HT1080 (cell line): ENCODE results near the gene B3GAT3. TPM values are rescaled to one million over a fixed set of nuclear protein-coding genes. Genes with fewer than 3 reads are reported as not detected.
"Not testable (repeated sequence)": the region's sequence is repeated elsewhere in the genome, so short reads cannot be mapped to it uniquely, and the experiment has no call there.

Experiments
- DNase-seq: peaks from one replicate; pipeline ENCODE4 v3.0.0-alpha.2; 2015; ENCODE audit warnings: low read depth
- polyA plus RNA-seq, 2 experiments: library from polyadenylated mRNA; depleted of rRNA; stranded (reverse); fragments of >200 nt; gene quantifications; 2 replicates each; pipeline ENCODE4 v1.2.3, GENCODE V29; 2015
- total RNA-seq: library from RNA; depleted of rRNA; stranded (reverse); fragments of >200 nt; shearing (Covaris generic); gene quantifications from 2 replicates; pipeline ENCODE4 v1.2.3, GENCODE V29; 2014; rRNA removed

Gene B3GAT3
- total RNA-seq, result 63.8 and 67.2 TPM in 2 replicates
- polyA plus RNA-seq (2015; cell fraction: cytosol; rRNA removed), result 74.7 and 86.0 TPM in 2 replicates
- 82.0 and 83.7 TPM in 2 replicates for polyA plus RNA-seq (2015; cell fraction: nucleus; rRNA removed)

DNA sequence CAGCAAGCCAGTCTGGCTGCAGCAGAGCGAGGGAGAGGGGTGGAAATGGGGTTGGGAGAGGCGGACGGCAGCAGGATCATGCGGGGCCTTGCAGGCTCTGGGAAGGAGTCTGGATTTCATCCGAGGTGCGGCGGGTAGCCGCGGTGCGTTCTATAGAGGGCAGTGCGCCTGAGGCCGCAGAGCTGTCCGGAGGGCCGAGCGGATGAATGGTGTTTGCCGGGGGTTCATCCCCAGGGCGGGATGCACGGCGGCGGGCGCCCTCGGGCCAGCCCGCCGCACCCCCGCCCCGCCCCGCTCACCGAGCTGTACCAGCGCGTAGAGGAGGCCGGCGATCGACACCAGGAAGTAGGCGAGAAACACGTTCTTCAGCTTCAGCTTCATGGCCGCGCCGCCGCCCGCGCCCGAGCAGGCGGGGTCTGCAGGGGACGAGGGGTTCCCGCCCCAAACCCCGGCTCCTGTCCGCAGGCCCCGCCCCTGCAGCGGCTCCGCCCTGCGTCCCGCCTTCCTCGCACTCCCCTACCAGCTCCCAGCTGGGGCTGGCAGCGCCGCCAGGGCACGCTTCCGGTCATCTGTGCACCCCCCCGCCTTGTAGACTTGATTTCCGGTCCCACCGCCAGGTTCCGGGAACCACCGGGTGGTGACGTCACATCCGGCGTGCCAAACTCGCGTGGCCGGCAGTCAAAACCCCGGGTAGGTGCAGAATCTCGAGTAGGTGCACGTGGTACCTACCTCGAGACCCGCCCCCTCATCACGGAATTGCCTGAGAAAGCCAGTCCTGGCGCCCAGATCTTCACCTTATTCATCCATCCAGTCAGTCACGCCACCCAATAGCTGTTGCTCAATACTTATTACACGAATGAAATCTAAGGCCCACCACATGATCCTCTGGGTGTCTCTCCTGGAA, at the start of gene B3GAT3:
B3GAT3 (minus strand) TSS at position 420 of the 904 bp plus-strand sequence; CDS start at position 381, 39 bp downstream.
- DNase-seq, result peak; percentile 98

GRCh38 chr11:62671236-62671607, 49.4 kb upstream of the B3GAT3 start:
- DNase-seq, result no peak

- DNase-seq, result no peak
Measured at GRCh38 chr11:62669420-62670161, 47.8 kb upstream of the B3GAT3 start.

- DNase-seq, result no peak
Measured at GRCh38 chr11:62667460-62667859, 45.7 kb upstream of the B3GAT3 start.

DNA sequence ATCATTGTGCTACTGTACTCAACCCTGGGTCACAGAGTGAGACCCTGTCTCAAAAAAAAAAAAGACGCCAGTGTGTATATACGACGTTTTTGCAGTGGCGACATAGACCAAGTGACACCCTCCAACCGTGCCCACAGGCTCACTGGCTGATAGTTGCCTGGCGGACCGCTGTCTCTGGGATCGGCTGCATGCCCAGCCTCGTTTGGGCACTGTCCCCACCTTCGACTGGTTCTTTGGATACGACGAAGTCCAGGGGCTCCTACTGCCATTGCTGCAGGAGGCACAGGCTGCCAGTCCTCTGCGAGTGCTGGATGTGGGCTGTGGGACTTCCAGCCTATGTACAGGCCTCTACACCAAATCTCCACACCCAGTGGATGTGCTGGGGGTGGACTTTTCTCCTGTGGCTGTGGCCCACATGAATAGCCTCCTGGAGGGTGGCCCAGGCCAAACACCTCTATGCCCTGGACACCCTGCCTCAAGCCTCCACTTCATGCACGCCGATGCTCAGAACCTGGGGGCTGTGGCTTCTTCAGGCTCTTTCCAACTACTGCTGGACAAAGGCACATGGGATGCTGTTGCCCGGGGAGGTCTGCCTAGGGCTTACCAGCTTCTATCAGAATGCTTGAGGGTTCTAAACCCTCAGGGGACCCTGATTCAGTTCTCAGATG, 44.6 kb upstream of the B3GAT3 start:
- DNase-seq, result no peak

GRCh38 chr11:62665599-62666258, 43.9 kb upstream of the B3GAT3 start:
- no peak for DNase-seq

DNA sequence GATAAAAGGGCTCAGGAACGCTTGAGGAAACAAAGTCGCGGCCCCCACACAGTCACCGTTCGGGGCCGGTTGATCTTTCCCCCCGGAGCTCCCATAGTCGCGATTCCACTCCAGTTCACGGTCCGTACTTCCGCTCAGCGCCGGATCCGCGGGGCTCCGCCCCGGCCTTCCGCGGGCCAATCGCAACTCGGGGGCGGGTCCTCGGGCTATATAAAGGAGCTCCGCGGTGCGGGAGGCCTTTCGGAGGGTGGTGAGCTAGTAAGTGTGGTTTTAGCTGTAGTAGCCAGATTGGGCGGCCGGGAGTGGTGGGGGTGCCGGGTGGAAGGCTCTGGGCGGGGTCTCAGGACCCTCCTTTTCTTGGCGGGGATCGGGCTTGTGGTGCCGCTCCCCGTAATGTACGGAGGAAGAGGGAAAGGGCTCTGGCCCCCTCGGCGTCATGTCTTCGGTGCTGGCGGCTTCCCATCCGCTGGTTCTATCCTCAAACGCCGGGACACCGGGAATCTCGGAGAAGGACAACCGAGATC, 43.4 kb upstream of the B3GAT3 start, which contains the start of the genes C11orf98 and CSKMT:
C11orf98 (minus strand) TSS at position 136 of the 524 bp plus-strand sequence; CDS start at position 95, 41 bp downstream.
CSKMT (plus strand) TSS at position 238 of the 524 bp plus-strand sequence. CDS start 568 bp downstream, outside the sequence.
- DNase-seq, result peak; percentile 93

DNA sequence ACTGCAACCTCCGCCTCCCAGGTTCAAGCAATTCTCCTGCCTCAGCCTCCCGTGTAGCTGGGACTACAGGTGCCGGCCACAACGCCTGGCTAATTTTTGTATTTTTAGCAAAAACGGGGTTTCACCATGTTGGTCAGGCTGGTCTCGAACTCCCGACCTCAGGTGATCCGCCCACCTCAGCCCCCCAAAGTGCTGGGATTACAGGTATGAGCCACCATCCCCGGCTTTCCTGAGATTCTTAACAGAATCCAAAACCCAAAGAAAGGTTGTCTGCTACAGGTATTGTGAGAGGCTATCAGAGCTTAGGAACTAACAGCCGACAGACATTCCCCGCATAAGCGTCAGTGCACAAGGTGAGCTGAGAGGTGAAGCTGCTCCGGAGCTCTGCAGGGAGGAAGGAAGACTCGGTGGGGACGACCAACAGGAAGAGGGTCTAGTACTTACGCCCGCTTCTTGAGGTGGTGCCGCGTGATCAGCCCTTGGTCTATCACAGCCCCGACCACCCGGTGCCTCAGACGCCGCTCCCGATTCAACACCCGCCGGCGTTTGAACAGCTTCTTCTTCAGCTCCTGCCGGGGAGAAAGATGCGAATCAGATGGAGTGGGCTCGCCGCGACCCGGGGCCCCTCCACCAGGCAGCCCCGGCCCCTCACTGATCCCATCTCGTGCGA, 42.8 kb upstream of the B3GAT3 start:
- no peak for DNase-seq

- DNase-seq, result no peak
Measured at GRCh38 chr11:62656796-62657429, 35.1 kb upstream of the B3GAT3 start.

DNA sequence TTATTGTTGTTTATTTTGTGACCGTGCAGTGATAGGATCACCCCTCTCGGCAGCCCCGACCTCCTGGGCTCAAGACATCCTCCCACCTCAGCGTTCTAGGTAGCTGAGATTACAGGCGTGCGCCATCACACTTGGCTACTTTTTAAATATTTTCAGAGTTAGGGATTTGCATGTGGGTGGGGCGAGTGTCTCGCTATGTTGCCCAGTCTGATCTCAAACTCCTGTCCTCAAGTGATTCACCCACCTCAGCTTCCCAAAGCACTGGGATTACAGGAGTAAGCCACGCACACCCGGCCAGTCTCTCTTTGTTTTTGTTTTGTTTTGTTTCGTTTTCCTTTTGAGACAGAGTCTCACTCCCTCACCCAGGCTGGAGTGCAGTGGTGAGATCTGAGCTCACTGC, 32.5 kb upstream of the B3GAT3 start:
- no peak for DNase-seq

DNA sequence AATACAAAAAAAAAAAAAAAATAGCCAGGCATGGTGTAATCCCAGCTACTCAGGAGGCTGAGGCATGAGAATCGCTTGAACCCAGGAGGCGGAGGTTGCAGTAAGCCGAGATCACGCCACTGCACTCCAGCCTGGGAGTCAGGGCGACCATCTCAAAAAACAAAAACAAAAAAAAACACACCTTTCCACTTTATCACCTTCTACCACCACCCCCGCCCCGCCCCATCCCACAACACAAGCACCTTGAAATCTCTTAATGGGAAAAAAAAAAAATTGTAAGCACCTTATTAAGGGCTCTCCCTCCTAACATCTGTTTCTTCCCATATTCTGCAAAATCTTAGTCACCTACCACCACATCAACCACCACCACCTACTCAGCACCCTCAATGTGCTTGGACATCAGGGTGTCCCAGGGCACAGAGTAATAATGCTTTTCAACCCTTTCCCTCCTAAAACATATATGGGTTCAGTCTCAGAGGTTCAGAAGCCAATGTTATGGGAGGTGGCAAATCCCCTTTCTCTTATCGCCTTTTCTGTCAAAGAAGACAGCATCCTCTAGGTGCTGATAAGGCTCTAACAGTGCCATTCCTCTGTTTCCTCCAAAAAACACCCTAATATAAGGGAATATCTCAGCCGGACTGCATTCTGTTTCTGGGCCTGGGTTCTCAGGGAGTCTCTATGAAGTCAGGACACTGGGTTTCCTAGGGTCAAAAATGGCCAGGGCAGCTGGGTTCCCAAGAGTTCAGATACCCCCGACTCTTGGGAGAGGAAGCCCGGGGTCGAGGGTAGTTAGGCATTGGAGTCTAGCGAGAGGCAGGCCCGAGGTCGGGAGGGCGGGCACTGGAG, 30.6 kb upstream of the B3GAT3 start:
- no peak for DNase-seq

GRCh38 chr11:62650283-62650682, 28.5 kb upstream of the B3GAT3 start:
- DNase-seq, result not testable (repeated sequence)

DNA sequence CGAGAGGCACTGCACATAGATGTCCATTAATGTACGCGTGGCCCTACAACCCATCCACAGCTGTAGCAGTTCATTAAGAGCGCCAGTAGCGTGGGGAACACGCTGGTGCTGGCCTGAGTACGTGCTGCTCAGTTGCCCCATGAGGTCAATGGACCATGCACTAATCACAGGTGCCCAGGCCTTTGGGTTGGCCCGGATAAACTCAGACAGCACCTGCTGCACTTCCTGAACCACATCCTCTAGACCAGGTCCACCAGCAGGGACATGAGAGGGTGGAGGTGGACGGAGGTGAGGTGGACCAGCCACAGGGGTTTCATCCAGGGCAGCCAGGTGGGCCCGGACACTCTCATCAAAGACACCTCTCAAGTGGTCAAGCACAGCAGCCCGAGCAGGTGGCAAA, 27.7 kb upstream of the B3GAT3 start:
- no peak for DNase-seq

DNA sequence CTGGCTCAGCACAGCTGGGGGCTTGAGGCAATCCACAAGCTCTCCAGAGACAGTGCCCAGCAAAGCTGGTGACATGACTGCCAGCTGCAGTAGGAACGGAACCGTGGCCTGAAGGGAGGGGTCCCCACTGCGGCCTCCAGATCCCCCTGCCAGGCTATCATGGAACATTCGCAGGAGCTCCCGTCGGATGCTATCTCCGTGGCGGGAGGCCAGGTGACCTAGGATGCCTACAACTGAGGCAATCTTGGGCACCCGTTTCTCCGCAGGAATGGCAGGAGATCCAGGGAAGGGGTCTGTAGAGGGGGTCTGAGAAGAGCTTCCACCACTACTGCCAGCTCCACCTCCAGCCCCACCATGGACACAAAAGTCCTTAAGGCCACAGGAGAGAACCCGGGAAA, 27.2 kb upstream of the B3GAT3 start:
- no peak for DNase-seq

GRCh38 chr11:62648185-62648966, 26.6 kb upstream of the B3GAT3 start:
- no peak for DNase-seq

- DNase-seq, result no peak
Measured at GRCh38 chr11:62647609-62648005, 25.8 kb upstream of the B3GAT3 start.

- DNase-seq, result no peak
Measured at GRCh38 chr11:62646825-62647608, 25.2 kb upstream of the B3GAT3 start.
